Measurements from ENCODE around the gene VPS13D. TPM values are rescaled to one million over a fixed set of nuclear protein-coding genes. Genes with fewer than 3 reads are reported as not detected.
A peak's percentile ranks its signal among the peaks of the same experiment; 100 is the strongest.

The VPS13D gene, protein sequence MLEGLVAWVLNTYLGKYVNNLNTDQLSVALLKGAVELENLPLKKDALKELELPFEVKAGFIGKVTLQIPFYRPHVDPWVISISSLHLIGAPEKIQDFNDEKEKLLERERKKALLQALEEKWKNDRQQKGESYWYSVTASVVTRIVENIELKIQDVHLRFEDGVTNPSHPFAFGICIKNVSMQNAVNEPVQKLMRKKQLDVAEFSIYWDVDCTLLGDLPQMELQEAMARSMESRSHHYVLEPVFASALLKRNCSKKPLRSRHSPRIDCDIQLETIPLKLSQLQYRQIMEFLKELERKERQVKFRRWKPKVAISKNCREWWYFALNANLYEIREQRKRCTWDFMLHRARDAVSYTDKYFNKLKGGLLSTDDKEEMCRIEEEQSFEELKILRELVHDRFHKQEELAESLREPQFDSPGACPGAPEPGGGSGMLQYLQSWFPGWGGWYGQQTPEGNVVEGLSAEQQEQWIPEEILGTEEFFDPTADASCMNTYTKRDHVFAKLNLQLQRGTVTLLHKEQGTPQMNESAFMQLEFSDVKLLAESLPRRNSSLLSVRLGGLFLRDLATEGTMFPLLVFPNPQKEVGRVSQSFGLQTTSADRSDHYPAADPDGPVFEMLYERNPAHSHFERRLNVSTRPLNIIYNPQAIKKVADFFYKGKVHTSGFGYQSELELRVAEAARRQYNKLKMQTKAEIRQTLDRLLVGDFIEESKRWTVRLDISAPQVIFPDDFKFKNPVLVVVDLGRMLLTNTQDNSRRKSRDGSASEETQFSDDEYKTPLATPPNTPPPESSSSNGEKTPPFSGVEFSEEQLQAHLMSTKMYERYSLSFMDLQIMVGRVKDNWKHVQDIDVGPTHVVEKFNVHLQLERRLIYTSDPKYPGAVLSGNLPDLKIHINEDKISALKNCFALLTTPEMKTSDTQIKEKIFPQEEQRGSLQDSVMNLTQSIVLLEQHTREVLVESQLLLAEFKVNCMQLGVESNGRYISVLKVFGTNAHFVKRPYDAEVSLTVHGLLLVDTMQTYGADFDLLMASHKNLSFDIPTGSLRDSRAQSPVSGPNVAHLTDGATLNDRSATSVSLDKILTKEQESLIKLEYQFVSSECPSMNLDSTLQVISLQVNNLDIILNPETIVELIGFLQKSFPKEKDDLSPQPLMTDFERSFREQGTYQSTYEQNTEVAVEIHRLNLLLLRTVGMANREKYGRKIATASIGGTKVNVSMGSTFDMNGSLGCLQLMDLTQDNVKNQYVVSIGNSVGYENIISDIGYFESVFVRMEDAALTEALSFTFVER (N-terminal part only)
- total RNA-seq, result 100 to 1,000 TPM in 3 of 4 donors, 10 to 100 TPM in 1; 94.4 to 472 (median 163) TPM

- H3K36me3 ChIP-seq, result peaks cover 2% of the 10 kb centered on the region
- peak within 1 kb of the TSS; percentile 89 for H3K4me3 ChIP-seq
- H3K27ac ChIP-seq, result peak within 1 kb of the TSS; percentile 96
- peaks cover 33% of the 10 kb centered on the region for H3K4me1 ChIP-seq
- peak; percentile 84 to 92 for DNase-seq (ENCODE audit: low spot score in 2 of 2)
- H3K9me3 ChIP-seq, result no peaks in the 10 kb centered on the region
- no peaks in the 10 kb centered on the region for H3K27me3 ChIP-seq
- 2% methylated on average over 18 of the region's 77 CpGs for WGBS
- TF ChIP-seq POLR2A (IDR thresholded peaks at IDR 0.05) (peak in 1 of 2 donors; percentile 61), EP300 (IDR thresholded peaks at IDR 0.05) (no peak), POLR2AphosphoS5 (IDR thresholded peaks at IDR 0.05) (no peak)
- TF ChIP-seq, protein P1, sequence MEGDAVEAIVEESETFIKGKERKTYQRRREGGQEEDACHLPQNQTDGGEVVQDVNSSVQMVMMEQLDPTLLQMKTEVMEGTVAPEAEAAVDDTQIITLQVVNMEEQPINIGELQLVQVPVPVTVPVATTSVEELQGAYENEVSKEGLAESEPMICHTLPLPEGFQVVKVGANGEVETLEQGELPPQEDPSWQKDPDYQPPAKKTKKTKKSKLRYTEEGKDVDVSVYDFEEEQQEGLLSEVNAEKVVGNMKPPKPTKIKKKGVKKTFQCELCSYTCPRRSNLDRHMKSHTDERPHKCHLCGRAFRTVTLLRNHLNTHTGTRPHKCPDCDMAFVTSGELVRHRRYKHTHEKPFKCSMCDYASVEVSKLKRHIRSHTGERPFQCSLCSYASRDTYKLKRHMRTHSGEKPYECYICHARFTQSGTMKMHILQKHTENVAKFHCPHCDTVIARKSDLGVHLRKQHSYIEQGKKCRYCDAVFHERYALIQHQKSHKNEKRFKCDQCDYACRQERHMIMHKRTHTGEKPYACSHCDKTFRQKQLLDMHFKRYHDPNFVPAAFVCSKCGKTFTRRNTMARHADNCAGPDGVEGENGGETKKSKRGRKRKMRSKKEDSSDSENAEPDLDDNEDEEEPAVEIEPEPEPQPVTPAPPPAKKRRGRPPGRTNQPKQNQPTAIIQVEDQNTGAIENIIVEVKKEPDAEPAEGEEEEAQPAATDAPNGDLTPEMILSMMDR (IDR thresholded peaks at IDR 0.05), result peak; percentile 79 to 98
Measured at GRCh38 chr1:12229835-12230548, at the start of gene VPS13D. Gene VPS13D (plus strand): TSS chr1:12230030. CDS start chr1:12234267, 4,237 bp downstream.

- Histone ChIP-seq H3K27me3 (peaks cover 11% of the 10 kb centered on the region), H3K4me1 (peaks cover 81% of the 10 kb centered on the region), H3K27ac (peak overlapping the region; percentile 74), H3K4me3 (no peak overlapping the region), H3K36me3 (no peaks in the 10 kb centered on the region), H3K9me3 (no peaks in the 10 kb centered on the region)
- DNase-seq (ENCODE audit: low spot score in 2 of 2), result peak in 1 of 2 donors; percentile 79
- no peak for TF ChIP-seq EP300 (IDR thresholded peaks at IDR 0.05)
- no peak for TF ChIP-seq POLR2A (IDR thresholded peaks at IDR 0.05)
- TF ChIP-seq, protein P1 (IDR thresholded peaks at IDR 0.05), result no peak
- no peak for TF ChIP-seq POLR2AphosphoS5 (IDR thresholded peaks at IDR 0.05)
- 83% methylated on average over 8 of the region's 10 CpGs for WGBS
Measured at GRCh38 chr1:12180315-12180714, 49.5 kb upstream of the VPS13D start.

- Histone ChIP-seq H3K9me3 (no peaks in the 10 kb centered on the region), H3K27ac (peak overlapping the region; percentile 74), H3K27me3 (peaks cover 11% of the 10 kb centered on the region), H3K4me3 (no peak overlapping the region), H3K36me3 (no peaks in the 10 kb centered on the region), H3K4me1 (peaks cover 83% of the 10 kb centered on the region)
- no peak for DNase-seq (ENCODE audit: low spot score in 2 of 2)
- TF ChIP-seq EP300 (IDR thresholded peaks at IDR 0.05) (no peak), POLR2A (IDR thresholded peaks at IDR 0.05) (no peak), POLR2AphosphoS5 (IDR thresholded peaks at IDR 0.05) (no peak)
- TF ChIP-seq, protein P1 (IDR thresholded peaks at IDR 0.05), result no peak
- WGBS, result 71% methylated on average over 3 of the region's 7 CpGs
Measured at GRCh38 chr1:12180903-12181302, 48.9 kb upstream of the VPS13D start.

- H3K36me3 ChIP-seq, result no peaks in the 10 kb centered on the region
- TF ChIP-seq EP300 (IDR thresholded peaks at IDR 0.05), result no peak
- TF ChIP-seq, protein P1 (IDR thresholded peaks at IDR 0.05), result no peak
- no peak for TF ChIP-seq POLR2A (IDR thresholded peaks at IDR 0.05)
- TF ChIP-seq POLR2AphosphoS5 (IDR thresholded peaks at IDR 0.05), result no peak
- DNase-seq (ENCODE audit: low spot score in 2 of 2), result no peak
- 100% methylated on average over 5 of the region's 7 CpGs for WGBS
- no peaks in the 10 kb centered on the region for H3K9me3 ChIP-seq
- peaks cover 11% of the 10 kb centered on the region for H3K27me3 ChIP-seq
- peaks cover 87% of the 10 kb centered on the region for H3K4me1 ChIP-seq
- peak overlapping the region; percentile 34 for H3K27ac ChIP-seq
- H3K4me3 ChIP-seq, result no peak overlapping the region
Measured at GRCh38 chr1:12181568-12181967, 48.3 kb upstream of the VPS13D start.
